ENCODE measurements around the gene HDHD5.

The HDHD5 gene

GRCh38 chr22:17103351-17103750 is 55.7 kb downstream of the HDHD5 start:
- DNase-seq: no peak

GRCh38 chr22:17102297-17102667 is 56.8 kb downstream of the HDHD5 start:
- no peak for DNase-seq

- DNase-seq: no peak
Observed at GRCh38 chr22:17101475-17102296, 57.4 kb downstream of the HDHD5 start.

- DNase-seq: no peak
Observed at GRCh38 chr22:17100621-17101020, 58.5 kb downstream of the HDHD5 start.

- DNase-seq: no peak
Observed at GRCh38 chr22:17098379-17098819, 60.7 kb downstream of the HDHD5 start.

- no peak for DNase-seq
Observed at GRCh38 chr22:17097701-17098100, 61.4 kb downstream of the HDHD5 start.

GRCh38 chr22:17097062-17097461 is 62.0 kb downstream of the HDHD5 start:
- no peak for DNase-seq

GRCh38 chr22:17096071-17096470 is 63.0 kb downstream of the HDHD5 start:
- DNase-seq: no peak

GRCh38 chr22:17095538-17095937 is 63.5 kb downstream of the HDHD5 start:
- no peak for DNase-seq

- no peak for DNase-seq
Observed at GRCh38 chr22:17093081-17093480, 66.0 kb downstream of the HDHD5 start.

- DNase-seq: no peak
Observed at GRCh38 chr22:17091851-17092250, 67.2 kb downstream of the HDHD5 start.

- no peak for DNase-seq
Observed at GRCh38 chr22:17090550-17090949, 68.5 kb downstream of the HDHD5 start.
